Mesothelial cell of epicardium (in vitro differentiated cells): ENCODE data around the gene TRIP12. TPM values are rescaled to one million over a fixed set of nuclear protein-coding genes. Genes with fewer than 3 reads are reported as not detected.

Experiments
- DNase-seq, 2 experiments: peaks; one replicate each; pipeline ENCODE4 v3.0.0; 2021; ENCODE audit warnings: low spot score in 2 of 2; ENCODE audit not compliant: unreplicated experiment in 2 of 2
- H3K27ac Mint-ChIP-seq: 2 replicates; pipeline ENCODE4 v1.8.0; 2021; ENCODE audit warnings: mixed read lengths
- H3K27me3 Mint-ChIP-seq: 2 replicates; pipeline ENCODE4 v1.8.0; 2021; ENCODE audit warnings: low read depth, mixed read lengths
- H3K36me3 Mint-ChIP-seq: 2 replicates; pipeline ENCODE4 v1.8.0; 2021; ENCODE audit warnings: mixed read lengths
- H3K4me1 Mint-ChIP-seq: 2 replicates; pipeline ENCODE4 v1.8.0; 2021; ENCODE audit warnings: mixed read lengths
- H3K4me3 Mint-ChIP-seq: 2 replicates; pipeline ENCODE4 v1.8.0; 2021; ENCODE audit warnings: mild to moderate bottlenecking, moderate library complexity, mixed read lengths
- H3K9me3 Mint-ChIP-seq: 2 replicates; pipeline ENCODE4 v1.8.0; 2021; ENCODE audit warnings: mixed read lengths
- CTCF ChIP-seq: fragments of 200-600 bp; sonication (generic); IDR thresholded peaks from one replicate; pipeline ENCODE4 v1.5.0; 2021; ENCODE audit warnings: antibody characterized with exemption; ENCODE audit not compliant: unreplicated experiment
- total RNA-seq: library from RNA; stranded (reverse); gene quantifications from 3 replicates; pipeline ENCODE4 v1.2.1, GENCODE V29; 2021

Gene TRIP12
- total RNA-seq, 1 donor from 2014 or later: 253 TPM

GRCh38 chr2:229719926-229720647, 201.7 kb downstream of the TRIP12 start:
- H3K27ac Mint-ChIP-seq: no peak overlapping the region
- H3K36me3 Mint-ChIP-seq: no peaks in the 10 kb centered on the region
- H3K4me3 Mint-ChIP-seq: no peak overlapping the region
- peaks cover 71% of the 10 kb centered on the region for H3K27me3 Mint-ChIP-seq
- no peak for TF ChIP-seq CTCF
- no peak for DNase-seq
- no peaks in the 10 kb centered on the region for H3K4me1 Mint-ChIP-seq
- H3K9me3 Mint-ChIP-seq: no peaks in the 10 kb centered on the region

GRCh38 chr2:229718057-229718456, 203.8 kb downstream of the TRIP12 start:
- peaks cover 2% of the 10 kb centered on the region for H3K4me1 Mint-ChIP-seq
- H3K27me3 Mint-ChIP-seq: peaks cover 70% of the 10 kb centered on the region

GRCh38 chr2:229715895-229716507, 205.8 kb downstream of the TRIP12 start:
- Mint-ChIP-seq H3K4me3 (no peak overlapping the region), H3K36me3 (no peaks in the 10 kb centered on the region), H3K27me3 (peaks cover 84% of the 10 kb centered on the region), H3K4me1 (peaks cover 2% of the 10 kb centered on the region), H3K27ac (no peak overlapping the region), H3K9me3 (no peaks in the 10 kb centered on the region)
- no peak for DNase-seq
- peak; percentile 36 for TF ChIP-seq CTCF

More at GRCh38 chr2:229718057-229718456, 203.8 kb downstream of the TRIP12 start:
- TF ChIP-seq CTCF: no peak
- H3K27ac Mint-ChIP-seq: no peak overlapping the region
- no peaks in the 10 kb centered on the region for H3K9me3 Mint-ChIP-seq
- no peak for DNase-seq
- H3K4me3 Mint-ChIP-seq: no peak overlapping the region
- no peaks in the 10 kb centered on the region for H3K36me3 Mint-ChIP-seq

DNA sequence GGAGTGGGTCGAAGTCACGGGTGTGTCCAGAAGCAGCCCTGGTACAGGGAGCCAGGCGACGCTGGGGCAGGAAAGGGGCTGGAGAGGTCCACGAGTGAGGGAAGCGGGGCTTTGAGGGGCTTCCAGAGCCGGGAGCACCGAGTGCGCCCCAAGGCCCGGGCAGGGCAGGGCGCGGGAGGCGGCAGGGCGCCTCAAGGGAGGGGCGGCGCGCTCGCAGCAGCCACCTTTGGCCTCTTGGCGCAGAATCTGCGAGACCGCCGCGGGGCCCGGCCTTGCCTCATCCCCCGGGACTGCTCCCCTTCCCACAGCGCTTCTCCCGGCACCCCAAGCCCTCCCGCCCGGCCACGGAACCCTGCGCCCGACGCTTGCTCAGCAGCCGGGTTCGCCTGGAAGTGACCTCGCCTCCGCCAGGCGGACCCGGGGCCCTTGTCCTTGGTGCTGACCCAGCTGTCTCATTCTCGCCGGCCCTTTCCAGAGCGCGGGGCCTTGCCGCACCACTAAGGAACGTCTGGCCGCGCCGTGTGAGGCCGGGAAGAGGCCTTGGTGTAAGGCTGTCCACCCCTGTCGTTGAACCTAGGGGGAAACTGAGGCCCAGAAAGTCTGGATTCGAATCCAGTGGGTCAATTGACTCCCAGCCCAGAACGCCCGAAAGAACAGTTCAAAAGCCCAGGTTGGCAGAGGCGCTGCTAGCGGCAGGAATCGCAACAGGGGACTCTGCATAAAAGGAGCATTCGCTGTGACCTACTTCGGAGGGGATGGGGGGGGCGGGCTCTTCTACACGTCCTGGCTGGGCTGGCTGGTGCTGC, 206.9 kb downstream of the TRIP12 start:
- Mint-ChIP-seq H3K36me3 (no peaks in the 10 kb centered on the region), H3K27me3 (peaks cover 88% of the 10 kb centered on the region), H3K9me3 (no peaks in the 10 kb centered on the region), H3K4me1 (peaks cover 2% of the 10 kb centered on the region), H3K4me3 (peak overlapping the region; percentile 51), H3K27ac (no peak overlapping the region)
- no peak for TF ChIP-seq CTCF
- peak; percentile 51 to 72 for DNase-seq

DNA sequence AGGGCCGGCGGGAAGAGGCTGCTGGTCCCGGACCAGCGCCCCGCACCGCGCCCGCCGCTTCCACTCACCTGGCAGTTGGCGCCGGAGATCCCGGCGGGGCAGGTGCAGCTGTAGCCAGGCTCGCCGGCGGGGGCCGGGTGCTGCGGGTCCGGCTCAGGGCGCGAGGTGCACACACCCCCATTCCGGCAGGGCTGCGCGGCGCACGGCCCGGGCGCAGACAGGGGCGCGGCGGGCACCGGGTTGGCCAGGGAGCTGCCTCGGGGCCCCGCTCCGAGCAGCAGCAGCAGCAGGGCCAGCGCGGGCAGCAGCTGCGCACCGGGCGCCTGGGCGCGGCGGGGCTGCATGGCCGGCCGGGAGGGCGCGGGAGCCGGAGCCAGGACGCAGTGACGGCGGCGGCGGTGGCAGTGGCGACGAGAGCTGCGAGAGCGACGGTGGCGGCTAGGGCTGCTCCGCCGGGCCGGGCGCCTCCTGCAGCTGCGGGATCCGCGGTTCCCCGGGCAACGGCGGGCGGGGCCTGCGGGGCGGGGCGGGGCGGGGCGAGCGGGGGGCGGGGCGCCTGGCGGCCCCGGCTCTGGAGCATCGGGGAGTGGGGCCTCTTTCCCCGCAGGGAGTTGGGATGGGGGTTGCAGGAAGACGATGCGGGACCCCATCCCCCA, 207.6 kb downstream of the TRIP12 start, which contains the start of gene DNER:
Gene DNER, minus strand, starts transcription at position 476 of the 656 bp plus-strand sequence. Its CDS starts 132 bp downstream, at position 344.
- H3K4me3 Mint-ChIP-seq: peak within 1 kb of the TSS; percentile 51
- H3K36me3 Mint-ChIP-seq: no peaks in the 10 kb centered on the region
- no peak within 1 kb of the TSS for H3K27ac Mint-ChIP-seq
- no peak for TF ChIP-seq CTCF
- H3K9me3 Mint-ChIP-seq: no peaks in the 10 kb centered on the region
- peaks cover 2% of the 10 kb centered on the region for H3K4me1 Mint-ChIP-seq
- DNase-seq: peak in 1 of 2 experiments; percentile 21
- peaks cover 90% of the 10 kb centered on the region for H3K27me3 Mint-ChIP-seq
